ENCODE measurements around the gene GABRE.

DNA sequence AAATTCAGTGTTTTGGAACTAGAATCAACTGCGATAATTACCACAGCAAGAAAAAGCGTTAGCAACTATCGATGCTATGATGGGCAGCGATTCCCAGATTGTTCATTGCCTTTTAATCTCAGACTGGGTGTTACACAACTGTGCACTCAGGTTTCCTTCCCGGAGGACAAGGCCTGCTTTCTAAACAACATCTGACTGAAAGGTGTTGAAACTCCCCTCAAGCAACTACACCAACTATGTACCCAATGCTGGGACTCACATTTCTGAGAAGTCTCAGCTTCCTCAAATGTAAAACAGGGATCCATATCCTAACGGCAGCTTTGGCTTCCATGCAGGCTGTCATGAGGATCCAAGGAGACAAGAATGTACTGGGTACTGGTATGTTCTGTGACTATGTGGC, 8.2 kb downstream of the GABRE start:
- TF ChIP-seq, protein P1, sequence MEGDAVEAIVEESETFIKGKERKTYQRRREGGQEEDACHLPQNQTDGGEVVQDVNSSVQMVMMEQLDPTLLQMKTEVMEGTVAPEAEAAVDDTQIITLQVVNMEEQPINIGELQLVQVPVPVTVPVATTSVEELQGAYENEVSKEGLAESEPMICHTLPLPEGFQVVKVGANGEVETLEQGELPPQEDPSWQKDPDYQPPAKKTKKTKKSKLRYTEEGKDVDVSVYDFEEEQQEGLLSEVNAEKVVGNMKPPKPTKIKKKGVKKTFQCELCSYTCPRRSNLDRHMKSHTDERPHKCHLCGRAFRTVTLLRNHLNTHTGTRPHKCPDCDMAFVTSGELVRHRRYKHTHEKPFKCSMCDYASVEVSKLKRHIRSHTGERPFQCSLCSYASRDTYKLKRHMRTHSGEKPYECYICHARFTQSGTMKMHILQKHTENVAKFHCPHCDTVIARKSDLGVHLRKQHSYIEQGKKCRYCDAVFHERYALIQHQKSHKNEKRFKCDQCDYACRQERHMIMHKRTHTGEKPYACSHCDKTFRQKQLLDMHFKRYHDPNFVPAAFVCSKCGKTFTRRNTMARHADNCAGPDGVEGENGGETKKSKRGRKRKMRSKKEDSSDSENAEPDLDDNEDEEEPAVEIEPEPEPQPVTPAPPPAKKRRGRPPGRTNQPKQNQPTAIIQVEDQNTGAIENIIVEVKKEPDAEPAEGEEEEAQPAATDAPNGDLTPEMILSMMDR (IDR thresholded peaks at IDR 0.05), result no peak
- TF ChIP-seq POLR2AphosphoS5 (IDR thresholded peaks at IDR 0.05) (no peak), POLR2A (IDR thresholded peaks at IDR 0.05) (no peak)
